ENCODE data around the gene VCL.
"Not testable (repeated sequence)": the region's sequence is repeated elsewhere in the genome, so short reads cannot be mapped to it uniquely, and the experiment has no call there.

The VCL gene

DNA sequence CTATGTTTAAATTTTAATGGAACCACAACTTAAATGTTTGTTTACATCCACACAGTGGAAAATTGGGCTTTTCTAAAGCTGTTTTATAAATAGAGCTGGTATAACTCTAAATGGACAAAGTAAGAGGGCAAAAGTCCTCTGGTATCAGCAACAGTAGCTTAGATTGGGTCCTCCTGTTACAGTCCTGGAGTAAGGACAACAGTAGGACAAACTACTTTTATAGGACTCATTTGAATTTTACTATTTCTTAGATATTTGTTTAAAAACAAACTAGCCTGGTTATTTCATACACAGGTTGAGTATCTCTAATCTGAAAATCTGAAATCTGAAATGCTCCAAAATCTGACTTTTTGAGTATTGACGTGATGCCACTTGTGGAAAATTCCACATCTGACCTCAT, 8.4 kb downstream of the VCL start:
- no peak for DNase-seq (ENCODE audit: low read depth)

DNA sequence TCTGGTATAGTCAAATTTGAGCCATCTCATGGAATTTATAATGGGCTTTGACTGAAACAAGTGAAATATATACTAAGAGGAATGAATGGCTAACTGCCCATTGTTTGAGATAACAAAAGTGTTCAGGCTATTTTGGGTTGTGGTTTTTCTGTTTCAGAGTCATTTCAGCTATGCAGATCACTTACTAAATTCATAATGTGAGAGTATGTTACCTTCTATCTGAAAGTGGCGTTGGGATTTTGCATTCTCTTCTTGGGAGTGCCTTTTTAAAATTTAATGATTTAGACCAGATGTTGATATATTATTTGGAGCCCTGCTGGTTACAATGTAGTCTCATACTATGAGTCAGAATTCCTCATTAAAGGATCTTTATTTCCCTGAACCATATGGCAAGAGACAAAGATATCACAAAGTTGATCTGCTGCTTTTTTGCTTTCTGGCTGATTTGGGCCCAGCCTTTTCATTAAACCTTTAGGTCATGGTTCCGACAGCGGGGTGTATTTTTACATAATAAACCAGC, 10.4 kb downstream of the VCL start:
- DNase-seq (ENCODE audit: low read depth): no peak

DNA sequence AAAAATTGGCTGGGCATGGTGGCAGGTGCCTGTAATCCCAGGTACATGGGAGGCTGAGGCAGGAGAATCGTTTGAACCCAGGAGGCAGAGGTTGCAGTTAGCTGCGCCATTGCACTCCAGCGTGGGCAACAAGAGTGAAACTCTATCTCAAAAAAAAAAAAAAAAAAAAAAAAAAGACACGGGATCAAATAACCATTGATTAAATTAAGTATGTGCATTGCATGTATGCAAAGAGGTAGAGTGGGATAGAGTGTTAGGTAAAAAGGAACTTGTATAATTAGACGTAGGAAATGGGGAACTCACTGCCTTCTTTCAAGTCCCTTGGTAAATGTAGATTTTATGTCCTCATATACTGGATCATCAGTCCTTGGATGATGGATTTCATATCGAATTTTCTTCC, 13.1 kb downstream of the VCL start:
- DNase-seq (ENCODE audit: low read depth): no peak

DNA sequence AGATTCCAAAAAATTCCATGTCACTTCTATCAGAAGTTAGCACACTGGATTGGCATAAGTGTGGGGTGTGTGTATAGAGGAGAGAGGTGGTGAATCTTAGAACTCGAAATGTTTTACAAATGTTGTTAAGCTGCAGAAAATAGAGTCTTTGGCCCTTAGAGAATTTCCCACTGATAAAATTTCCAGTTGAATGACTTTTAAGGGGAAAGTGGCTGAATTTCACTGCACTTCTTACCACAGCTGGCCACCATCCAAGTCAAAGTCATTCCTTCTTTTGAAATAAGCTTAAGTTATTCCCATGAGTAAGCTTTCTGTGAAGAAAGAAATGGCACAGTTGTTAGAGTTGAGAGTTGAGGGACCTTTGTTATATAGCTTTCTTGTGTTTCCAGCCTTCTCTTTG, 13.9 kb downstream of the VCL start:
- no peak for DNase-seq (ENCODE audit: low read depth)

DNA sequence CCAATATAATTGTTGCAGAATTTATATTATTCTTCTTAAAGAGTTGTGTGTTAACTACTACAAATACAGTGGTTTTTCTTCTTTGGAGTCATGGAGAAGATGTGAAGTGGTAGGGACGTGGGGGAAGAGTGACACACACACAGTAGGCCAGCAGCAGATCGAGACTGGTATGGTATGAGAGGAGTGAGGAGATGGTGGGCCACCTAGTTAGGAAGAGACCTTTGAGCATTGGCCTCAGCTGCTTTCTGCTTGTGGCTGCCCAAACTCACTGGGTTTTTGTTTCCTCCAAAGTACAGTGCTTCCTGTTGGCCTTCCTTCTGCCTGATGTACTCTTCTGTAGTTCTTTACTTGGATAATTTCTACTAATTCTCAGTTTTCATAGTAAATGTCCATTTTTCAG, 14.6 kb downstream of the VCL start:
- no peak for DNase-seq (ENCODE audit: low read depth)

DNA sequence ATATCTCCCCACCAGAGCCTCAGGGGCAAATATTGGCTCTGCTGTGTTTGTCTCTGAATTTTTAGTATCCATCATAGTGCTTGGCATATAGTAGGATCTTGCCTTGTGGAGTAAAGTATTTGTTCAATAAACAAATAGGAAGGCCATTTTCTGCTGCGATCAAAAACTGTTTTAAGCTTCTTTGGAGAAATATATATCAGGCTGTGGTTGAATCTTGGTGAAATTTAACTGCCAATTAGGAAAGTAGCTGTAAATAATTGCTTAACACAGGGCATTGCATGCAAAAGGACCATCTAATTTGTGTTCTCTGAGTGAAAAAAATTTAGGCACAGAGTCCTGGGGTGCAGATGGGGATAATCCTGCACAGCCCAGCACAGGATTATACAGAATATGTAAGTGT, 15.1 kb downstream of the VCL start:
- DNase-seq (ENCODE audit: low read depth): no peak

DNA sequence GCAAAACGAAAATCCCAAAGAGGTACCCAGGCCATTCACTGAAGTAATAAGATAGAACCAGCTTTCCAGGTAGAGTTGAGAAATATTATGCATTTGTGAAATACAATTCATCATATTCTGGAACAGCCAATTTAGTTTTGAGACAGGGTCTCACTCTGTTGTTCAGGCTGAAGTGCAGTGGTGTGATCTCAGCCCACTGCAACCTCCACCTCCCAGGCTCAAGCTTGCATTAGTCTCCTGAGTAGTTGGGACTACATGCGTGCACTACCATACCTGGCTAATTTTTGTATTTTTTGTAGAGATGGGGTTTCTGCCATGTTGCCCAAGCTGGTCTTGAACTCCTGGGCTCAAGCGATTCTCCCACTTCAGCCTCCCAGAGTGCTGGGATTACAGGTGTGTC, 16.7 kb downstream of the VCL start:
- not testable (repeated sequence) for DNase-seq (ENCODE audit: low read depth)

DNA sequence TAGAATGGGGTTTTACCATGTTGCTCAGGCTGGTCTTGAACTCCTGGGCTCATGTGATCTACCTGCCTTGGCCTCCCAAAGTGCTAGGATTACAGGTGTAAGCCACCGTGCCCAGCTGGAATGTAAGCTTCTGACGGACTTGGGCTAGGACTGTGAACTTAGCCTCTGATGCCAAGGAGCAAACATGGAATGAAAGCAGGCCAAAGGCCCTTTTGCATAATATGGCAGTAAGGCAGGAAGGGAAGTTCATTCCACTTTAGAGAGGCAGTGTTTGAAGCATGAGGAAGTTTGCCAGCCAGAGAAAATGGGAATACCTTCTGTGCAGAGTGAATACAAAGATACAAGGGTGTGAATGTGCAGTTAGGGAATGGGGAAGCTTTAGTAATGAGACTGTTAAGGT, 20.3 kb downstream of the VCL start:
- DNase-seq (ENCODE audit: low read depth): no peak

DNA sequence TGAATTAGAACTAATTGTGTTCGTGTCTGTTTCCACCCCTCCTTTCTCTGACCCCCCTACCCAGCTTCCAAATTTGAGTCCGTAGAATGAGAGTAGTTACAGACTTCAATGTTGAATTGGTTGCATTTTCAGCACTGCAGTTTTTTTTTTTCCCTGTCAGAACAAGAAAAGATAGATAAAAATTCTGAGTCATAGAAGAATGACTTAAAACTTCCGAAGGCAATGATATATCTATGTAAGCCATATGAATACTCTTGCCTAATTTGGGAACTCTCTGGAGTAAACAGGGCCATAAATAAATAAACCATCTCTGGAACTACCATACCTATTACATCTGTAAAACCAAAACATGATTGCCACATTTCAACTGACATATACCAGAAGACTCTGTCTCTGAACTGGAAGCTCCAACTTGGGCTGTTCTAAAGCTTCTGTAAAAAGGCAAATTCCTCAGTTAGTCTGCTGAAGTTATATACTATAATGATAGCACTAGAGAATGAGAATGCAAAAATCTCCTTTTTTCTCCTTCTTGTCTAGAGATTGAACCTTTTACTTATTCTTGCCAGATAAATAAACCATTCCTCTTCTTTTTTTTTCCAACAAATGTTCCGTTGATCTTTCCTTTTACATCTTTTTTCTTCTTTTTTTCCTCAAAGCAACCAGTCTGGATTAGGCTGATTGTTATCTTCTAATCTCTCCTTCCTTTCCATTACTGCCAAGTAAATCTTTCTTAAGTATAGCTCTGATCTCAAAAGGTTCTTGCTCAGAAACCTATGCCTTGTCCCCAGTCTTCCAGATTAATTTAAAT, 23.5 kb downstream of the VCL start:
- no peak for DNase-seq (ENCODE audit: low read depth)

DNA sequence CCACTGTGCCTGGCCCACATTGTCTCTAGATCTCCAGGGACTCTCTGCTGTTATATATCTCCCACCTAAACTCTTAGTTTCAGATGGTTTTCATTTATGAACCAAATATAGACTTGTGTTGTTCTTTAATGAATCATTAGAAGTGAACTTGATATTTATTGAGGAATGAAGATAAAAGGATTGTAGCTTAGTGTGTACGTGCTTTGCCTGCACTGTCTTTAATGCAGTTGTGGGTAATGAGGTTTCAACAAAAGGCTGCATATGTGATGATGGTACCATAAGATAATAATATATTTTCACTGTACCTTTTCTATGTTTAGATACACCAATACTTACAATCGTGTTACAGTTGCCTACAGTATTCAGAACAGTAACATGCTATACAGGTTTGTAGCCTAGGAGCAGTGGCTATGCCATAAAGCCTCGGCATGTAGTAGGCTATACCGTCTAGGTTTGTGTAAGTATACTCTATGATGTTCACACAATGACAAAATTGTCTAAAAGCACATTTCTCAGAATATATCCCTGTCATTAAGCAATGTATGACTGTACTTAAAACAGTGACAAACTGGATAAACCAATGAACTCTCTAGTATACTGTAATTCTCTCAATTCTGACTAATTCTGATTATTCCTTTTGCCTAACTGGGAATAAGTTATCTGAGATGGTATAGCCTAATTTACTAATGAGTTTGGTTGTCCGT, 25.2 kb downstream of the VCL start:
- DNase-seq (ENCODE audit: low read depth): no peak

DNA sequence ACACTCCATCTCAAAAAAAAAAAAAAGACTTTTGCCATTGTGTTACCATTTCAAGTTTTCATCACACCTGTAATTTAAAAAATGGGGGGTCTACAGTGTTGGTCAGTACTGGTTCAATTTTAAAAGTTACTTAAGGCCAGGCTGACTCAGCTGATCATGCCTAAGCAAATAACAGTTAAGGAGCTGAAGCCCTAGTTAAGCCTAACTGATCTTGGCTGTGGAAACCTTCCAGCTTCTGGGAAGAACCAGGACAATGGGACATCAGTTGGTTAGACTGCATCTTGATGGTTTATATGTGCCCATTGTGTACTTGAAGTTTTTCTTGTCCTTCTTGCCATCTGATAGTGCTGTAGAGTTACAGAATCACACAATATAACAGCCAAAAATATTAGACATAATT, 26.7 kb downstream of the VCL start:
- no peak for DNase-seq (ENCODE audit: low read depth)

DNA sequence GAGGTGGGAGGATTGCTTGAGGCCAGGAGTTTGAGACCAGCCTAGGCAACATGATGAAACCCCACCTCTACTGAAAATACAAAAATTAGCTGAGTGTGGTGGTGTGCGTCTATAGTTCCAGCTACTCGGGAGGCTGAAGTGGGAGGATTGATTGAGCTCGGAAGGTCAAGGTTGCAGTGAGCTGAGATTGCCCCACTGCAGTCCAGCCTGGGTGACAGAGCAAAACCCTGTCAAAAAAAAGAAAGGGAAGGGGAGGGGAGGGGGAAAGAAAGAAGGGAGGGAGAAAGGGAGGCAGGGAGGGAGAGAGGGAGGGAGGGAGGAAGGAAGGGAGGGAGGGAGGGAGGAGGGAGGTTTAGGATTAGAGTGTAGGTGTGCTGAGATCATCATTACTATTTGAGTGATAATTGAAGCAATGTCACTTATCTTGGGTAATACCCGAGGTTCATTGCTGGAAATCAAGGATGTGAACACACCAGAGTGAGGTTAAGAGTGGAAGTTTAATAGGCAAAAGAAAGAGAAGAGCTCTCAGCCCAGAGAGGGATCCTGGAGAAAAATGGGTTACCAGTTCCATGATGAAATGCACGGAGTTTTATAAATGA, 27.6 kb downstream of the VCL start:
- DNase-seq (ENCODE audit: low read depth): no peak

DNA sequence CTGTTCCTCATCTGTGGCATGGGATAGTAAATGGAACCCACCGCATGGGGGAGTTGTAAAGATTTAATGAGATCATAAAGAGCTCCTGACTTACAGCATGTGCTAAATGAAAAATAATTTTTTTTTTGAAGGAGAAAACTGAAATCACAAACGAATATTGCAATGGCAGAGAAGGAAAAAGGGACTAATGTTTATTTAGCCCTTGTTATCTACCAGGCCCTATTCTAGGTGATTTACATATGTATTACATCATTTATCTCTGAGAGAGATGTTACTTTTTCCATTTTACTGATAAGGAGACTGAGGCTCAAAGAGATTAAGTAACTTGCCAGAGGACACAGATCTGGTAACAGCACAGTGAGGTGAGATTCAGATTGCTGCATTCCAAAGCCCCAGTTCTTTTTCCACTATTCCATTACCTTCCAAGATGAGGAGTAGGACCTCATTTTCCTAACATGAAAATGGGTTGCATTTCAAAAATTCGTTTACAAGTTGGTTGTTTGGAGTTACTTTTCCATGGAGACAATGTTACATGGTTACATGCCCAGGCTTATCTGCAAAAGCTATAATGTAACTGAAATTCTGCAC, 28.6 kb downstream of the VCL start:
- no peak for DNase-seq (ENCODE audit: low read depth)

DNA sequence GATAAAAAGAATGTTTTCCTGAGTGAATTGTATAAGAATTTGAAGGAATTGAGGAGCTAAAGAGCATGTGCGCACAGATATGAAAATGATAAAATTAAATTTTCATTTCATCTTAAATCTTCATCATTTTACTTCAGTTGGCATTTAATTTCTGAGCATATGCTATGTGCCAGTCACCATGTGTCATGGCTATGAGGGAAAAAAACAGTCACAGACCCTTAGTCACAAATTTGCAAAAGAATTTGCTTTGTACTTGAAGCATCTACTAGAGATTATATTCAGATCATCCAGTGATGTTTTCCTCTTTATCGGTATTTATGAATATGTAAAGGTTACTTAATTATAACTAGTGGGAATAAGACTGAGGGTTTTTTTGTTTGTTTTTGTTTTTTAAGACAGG, 29.8 kb downstream of the VCL start:
- DNase-seq (ENCODE audit: low read depth): no peak

DNA sequence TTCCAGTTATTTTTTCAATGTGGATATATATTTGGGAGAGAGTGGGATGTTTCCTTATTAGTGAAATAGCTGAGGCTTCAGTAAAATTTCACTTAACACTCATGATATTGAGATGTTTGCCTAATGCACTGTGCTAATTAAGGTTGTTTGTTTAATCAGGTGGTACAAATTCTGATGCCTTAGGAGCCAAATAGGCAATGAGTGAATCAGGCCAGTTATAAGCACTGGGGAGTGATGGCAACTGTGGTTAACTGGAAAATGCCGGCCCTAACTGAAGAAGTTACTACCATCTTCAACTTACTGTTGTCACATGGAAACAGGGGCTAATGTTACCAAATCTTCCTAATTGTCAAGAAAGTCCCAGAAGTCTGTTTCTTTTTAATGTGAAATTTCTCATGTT, 32.0 kb downstream of the VCL start:
- no peak for DNase-seq (ENCODE audit: low read depth)

DNA sequence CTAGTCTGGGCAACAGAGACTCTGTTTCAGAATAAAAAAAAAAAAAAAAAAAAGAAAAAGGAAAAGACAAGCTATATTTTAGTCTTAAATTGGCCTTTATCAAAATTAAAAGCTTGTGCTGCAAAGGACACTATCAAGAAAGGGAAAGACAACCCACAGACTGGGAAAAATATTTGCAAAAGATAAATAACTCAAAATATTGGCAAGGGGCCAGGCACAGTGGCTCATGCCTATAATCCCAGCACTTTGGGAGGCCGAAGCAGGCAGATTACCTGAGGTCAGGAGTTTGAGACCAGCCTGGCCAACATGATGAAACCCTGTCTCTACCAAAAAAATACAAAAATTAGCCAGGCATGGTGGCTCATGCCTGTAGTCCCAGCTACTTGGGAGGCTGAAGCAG, 34.3 kb downstream of the VCL start:
- not testable (repeated sequence) for DNase-seq (ENCODE audit: low read depth)

DNA sequence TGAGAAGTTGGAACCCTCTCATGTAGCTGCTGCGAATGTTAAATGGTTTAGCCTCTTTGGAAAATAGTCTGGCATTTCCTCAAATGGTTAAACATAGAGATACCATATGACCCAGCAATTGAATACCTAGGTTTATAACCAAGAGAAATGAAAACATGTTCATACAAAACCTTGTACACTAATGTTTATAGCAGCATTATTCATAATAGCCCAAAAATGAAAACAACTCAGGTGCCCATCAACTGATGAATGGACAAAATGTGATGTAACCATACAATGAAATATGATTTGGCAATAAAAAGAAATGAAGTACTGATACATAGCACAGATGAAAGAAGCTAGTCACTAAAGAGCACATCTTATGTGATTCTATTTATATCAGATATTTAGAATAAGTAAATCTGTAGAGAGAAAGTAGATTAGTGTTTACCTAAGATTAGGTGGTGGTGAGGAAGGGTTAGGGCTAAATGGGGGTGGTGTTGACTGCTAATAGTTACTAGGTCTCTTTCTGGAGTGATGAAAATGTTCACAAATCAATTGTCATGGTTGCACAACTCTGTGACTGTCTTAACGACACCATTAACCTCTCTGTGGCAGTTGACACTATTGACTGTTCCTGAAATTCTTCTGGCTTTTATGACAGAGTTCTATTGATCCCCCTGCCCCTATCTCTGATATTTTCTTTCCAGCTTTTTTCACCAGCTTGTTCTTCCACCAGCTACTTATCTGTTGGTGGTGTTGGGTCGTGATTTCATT, 35.2 kb downstream of the VCL start:
- no peak for DNase-seq (ENCODE audit: low read depth)

DNA sequence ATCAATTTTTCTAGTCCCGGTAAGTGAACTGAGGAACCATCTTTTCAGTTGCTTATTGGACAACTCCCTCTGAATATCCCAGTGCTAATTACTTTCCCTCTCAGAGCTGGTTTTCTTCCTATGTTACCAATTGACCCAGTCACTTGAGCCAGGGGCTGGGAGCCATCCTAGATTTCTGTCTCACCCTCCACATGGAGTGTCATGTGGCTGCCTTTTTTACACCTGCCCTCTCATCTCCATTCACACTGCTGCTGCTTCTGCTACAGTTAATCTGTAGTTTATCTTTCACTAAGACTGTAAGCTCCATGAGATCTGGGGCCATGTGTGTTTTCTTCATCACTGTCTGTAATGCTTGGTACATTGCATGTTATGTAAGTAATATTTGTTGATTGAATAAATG, 35.8 kb downstream of the VCL start:
- DNase-seq (ENCODE audit: low read depth): no peak

DNA sequence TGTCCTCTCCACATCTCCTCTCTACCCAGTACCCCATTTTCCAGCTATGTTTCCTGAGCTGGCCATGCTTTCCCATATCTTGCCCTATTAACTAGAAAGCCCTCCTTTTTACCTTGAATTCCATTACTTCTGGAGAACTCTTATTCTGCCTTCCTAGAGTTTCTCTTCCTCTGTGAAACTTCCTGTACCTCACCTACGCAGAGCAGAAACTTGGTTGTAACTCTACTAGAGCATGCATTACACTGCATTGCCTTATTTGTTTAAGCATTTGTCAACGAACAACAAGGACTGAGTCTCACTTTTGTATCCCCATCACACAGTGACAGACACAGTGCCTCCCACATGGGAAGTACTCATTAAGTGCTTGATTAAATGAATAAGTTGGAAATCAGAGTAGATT, 36.4 kb downstream of the VCL start:
- DNase-seq (ENCODE audit: low read depth): no peak

DNA sequence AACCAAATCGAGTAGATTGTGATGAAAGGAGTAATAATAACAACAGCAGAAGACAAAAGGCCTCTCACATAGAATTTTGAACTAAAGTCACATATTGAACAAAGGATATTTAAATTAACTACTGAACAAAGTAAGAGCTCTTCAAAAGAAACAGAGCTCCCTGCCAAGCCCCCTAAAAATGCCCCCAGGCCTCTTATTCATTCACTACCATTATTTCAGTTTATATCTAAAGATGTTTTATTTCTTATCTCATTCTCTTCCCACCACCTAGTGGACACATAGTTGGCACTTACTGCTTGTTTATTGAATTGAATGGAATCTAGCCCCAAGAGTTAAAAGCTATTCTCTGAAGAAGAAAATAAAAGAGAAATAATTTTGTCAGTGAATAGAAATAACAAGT, 37.4 kb downstream of the VCL start:
- no peak for DNase-seq (ENCODE audit: low read depth)

DNA sequence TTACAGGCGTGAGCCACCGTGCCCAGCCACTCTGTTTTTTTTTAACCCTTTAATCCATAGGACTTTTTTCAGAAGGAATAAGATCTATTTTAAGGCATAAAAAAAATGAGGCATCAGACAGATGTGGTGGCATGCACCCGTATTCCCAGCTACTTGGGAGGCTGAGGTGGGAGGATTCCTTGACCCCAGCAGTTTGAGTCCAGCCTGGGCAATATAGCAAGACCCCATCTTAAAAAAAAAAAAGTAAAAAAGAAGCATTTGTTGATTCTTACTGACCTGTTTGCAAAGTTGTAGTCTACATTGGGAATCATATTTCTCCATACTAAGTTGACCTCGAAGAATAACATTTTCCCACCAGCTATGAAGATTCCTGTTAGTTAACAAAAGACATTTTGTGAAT, 38.6 kb downstream of the VCL start:
- DNase-seq (ENCODE audit: low read depth): no peak

DNA sequence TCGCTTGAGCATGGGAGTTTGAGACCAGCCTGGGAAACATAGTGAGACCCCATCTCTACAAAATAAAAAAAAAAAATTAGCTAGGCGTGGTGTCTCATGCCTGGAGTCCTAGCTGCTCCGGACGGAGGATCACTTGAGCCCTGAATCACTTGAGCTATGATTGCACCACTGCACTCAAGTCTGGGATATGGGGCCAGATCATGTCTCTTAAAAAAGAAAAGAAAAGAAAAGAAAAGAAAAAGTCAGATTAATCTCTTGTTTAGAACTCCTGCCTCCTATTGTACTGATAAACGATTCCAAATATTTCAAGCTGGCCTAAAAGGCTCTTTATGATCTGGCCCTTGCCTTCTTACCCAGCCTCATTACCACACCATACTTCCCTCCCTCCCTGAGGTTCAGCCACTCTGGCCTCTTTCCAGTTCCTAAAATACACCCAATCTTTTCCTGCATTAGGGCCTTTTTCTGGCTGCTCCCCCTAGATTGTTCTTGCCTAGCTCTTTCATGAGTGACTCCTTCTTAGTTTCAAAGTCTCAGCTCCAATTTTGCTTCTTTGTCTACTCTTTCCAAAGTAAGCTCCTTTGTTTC, 41.7 kb downstream of the VCL start:
- DNase-seq (ENCODE audit: low read depth): no peak
